H1 (cell line): ENCODE results near the gene TCF7L2. TPM values are rescaled to one million over a fixed set of nuclear protein-coding genes. Genes with fewer than 3 reads are reported as not detected.
A peak's percentile ranks its signal among the peaks of the same experiment; 100 is the strongest.

Experiments used
- CTCF ChIA-PET: fragments of 300-600 bp; sonication (Branson Sonifier 250); formaldehyde crosslinking; loops from one replicate; lab custom pipeline; 2021; ENCODE audit not compliant: partially characterized antibody; lab: Charles Lee
- POLR2A ChIA-PET: fragments of 300-600 bp; sonication (Branson Sonifier 250); formaldehyde crosslinking; loops from one replicate; lab custom pipeline; 2021; ENCODE audit warnings: inconsistent platforms; ENCODE audit not compliant: partially characterized antibody; lab: Charles Lee
- DNase-seq, 2 experiments: peaks; one replicate each; pipeline versions ENCODE4 v3.0.0 to v3.0.0-alpha.2; 2010 to 2022; ENCODE audit warnings: low spot score in 2 of 2, low read depth in 1 of 2, mixed read lengths in 1 of 2
- FAIRE-seq: peaks from 2 replicates; lab custom pipeline; 2011; peaks lifted over from hg19 to GRCh38; lab: Jason Lieb, UNC
- H2AFZ ChIP-seq: 2 replicates; pipeline ENCODE4 v1.8.1; 2012; ENCODE audit warnings: low read length, inconsistent platforms
- H2AK5ac ChIP-seq: 2 replicates; pipeline ENCODE4 v1.6.1; 2013; ENCODE audit warnings: low read depth, low read length
- H2BK120ac ChIP-seq: replicated peaks from 2 replicates; pipeline ENCODE3; 2013; ENCODE audit warnings: low read depth, low read length, inconsistent platforms
- H2BK12ac ChIP-seq: 2 replicates; pipeline ENCODE4 v1.6.1; 2013; ENCODE audit warnings: low read depth, low read length
- H2BK15ac ChIP-seq: 2 replicates; pipeline ENCODE4 v1.6.1; 2013; ENCODE audit warnings: low read length
- H2BK20ac ChIP-seq: 2 replicates; pipeline ENCODE4 v1.6.1; 2013; ENCODE audit warnings: low read length
- H2BK5ac ChIP-seq: 2 replicates; pipeline ENCODE4 v1.6.1; 2013; ENCODE audit warnings: low read depth, low read length
- H3K14ac ChIP-seq: 2 replicates; pipeline ENCODE4 v1.6.1; 2013; ENCODE audit warnings: inconsistent platforms; ENCODE audit not compliant: insufficient read length
- H3K18ac ChIP-seq: 2 replicates; pipeline ENCODE4 v1.6.1; 2013; ENCODE audit warnings: low read length; ENCODE audit errors: extremely low read depth
- H3K23ac ChIP-seq: 2 replicates; pipeline ENCODE4 v1.6.1; 2013; ENCODE audit warnings: inconsistent platforms; ENCODE audit not compliant: insufficient read length
- H3K23me2 ChIP-seq: 2 replicates; pipeline ENCODE4 v1.6.1; 2013; ENCODE audit warnings: low read depth, low read length
- H3K27ac ChIP-seq: 2 replicates; pipeline ENCODE4 v1.6.1; 2011; ENCODE audit warnings: low read depth, low read length, inconsistent platforms
- H3K27me3 ChIP-seq, 4 experiments: replicated peaks in 1 of 4; 1 replicate in 1 of 4; 2 replicates in 3 of 4; pipeline versions ENCODE4 v1.6.1 to v1.8.1; 2011 to 2013; ENCODE audit warnings: low read length in 3 of 4, mild to moderate bottlenecking in 3 of 4, inconsistent platforms in 2 of 4, mixed read lengths in 2 of 4, moderate library complexity in 1 of 4; ENCODE audit not compliant: control insufficient read depth in 3 of 4, insufficient read depth in 3 of 4; ENCODE audit errors: extremely low read depth in 1 of 4
- H3K36me3 ChIP-seq, 4 experiments: 2 replicates each; pipeline versions ENCODE4 v1.6.1 to v1.8.1; 2011 to 2013; ENCODE audit warnings: mild to moderate bottlenecking in 4 of 4, low read length in 3 of 4, moderate library complexity in 2 of 4, control low read depth in 1 of 4, inconsistent platforms in 1 of 4; ENCODE audit not compliant: insufficient read depth in 4 of 4, control insufficient read depth in 2 of 4
- H3K4ac ChIP-seq: replicated peaks from 2 replicates; pipeline ENCODE3; 2013; ENCODE audit warnings: low read length, low read depth, mixed read lengths, inconsistent platforms; ENCODE audit not compliant: insufficient read length
- H3K4me1 ChIP-seq, 4 experiments: replicated peaks in 1 of 4; 1 replicate in 1 of 4; 2 replicates in 3 of 4; pipeline versions ENCODE4 v1.6.1 to v1.8.1; 2011 to 2013; ENCODE audit warnings: low read length in 3 of 4, inconsistent platforms in 2 of 4, mixed read lengths in 1 of 4; ENCODE audit not compliant: insufficient read depth in 4 of 4, control insufficient read depth in 3 of 4
- H3K4me2 ChIP-seq, 2 experiments: 2 replicates each; pipeline versions ENCODE4 v1.6.1 to v1.8.1; 2011 to 2013; ENCODE audit warnings: low read depth in 2 of 2, low read length in 2 of 2, control low read depth in 1 of 2, inconsistent platforms in 1 of 2, mild to moderate bottlenecking in 1 of 2; ENCODE audit not compliant: insufficient read depth in 1 of 2
- H3K4me3 ChIP-seq, 4 experiments: fragments of 200-600, 300-600 bp in 1 of 4; sonication (generic), shearing (Covaris generic), sonication (Bioruptor Twin) in 1 of 4; 2 replicates each; pipeline versions ENCODE4 v1.5.1 to v1.8.1; 2011 to 2016; ENCODE audit warnings: low read length in 4 of 4, low read depth in 3 of 4, control low read depth in 2 of 4, inconsistent platforms in 2 of 4, mild to moderate bottlenecking in 2 of 4, mixed read lengths in 1 of 4, moderate library complexity in 1 of 4; ENCODE audit not compliant: insufficient read depth in 2 of 4; ENCODE audit errors: extremely low read depth in 1 of 4
- H3K56ac ChIP-seq: replicated peaks from 2 replicates; pipeline ENCODE3; 2013; ENCODE audit warnings: low read depth, mild to moderate bottlenecking, mixed read lengths, low read length, inconsistent platforms; ENCODE audit not compliant: insufficient read length
- H3K79me1 ChIP-seq: 2 replicates; pipeline ENCODE4 v1.6.1; 2013; ENCODE audit warnings: low read depth, low read length, control low read depth
- H3K79me2 ChIP-seq, 2 experiments: 2 replicates each; pipeline versions ENCODE4 v1.6.1 to v1.8.1; 2012 to 2013; ENCODE audit warnings: low read length in 2 of 2, mild to moderate bottlenecking in 2 of 2, inconsistent platforms in 1 of 2; ENCODE audit not compliant: insufficient read depth in 2 of 2, control insufficient read depth in 1 of 2
- H3K9ac ChIP-seq, 4 experiments: replicated peaks in 1 of 4; 1 replicate in 1 of 4; 2 replicates in 3 of 4; pipeline versions ENCODE4 v1.6.1 to v1.8.1; 2011 to 2013; ENCODE audit warnings: low read depth in 3 of 4, low read length in 3 of 4, control low read depth in 2 of 4, mild to moderate bottlenecking in 2 of 4, moderate library complexity in 2 of 4, inconsistent platforms in 1 of 4; ENCODE audit errors: extremely low read depth in 1 of 4
- H3K9me3 ChIP-seq, 2 experiments: 2 replicates each; pipeline versions ENCODE4 v1.6.1 to v1.8.1; 2012 to 2013; ENCODE audit warnings: mild to moderate bottlenecking in 2 of 2, moderate library complexity in 2 of 2, control low read depth in 1 of 2, inconsistent platforms in 1 of 2, low read depth in 1 of 2, low read length in 1 of 2, mixed read lengths in 1 of 2; ENCODE audit not compliant: insufficient read depth in 2 of 2
- H4K20me1 ChIP-seq, 2 experiments: replicated peaks in 1 of 2; 2 replicates each; pipeline versions ENCODE3 to v1.8.1; 2011 to 2013; ENCODE audit warnings: inconsistent platforms in 2 of 2, low read length in 2 of 2, mild to moderate bottlenecking in 1 of 2; ENCODE audit not compliant: insufficient read depth in 2 of 2, control insufficient read depth in 1 of 2
- H4K5ac ChIP-seq: 2 replicates; pipeline ENCODE4 v1.6.1; 2013; ENCODE audit warnings: low read length, low read depth, mixed read lengths, inconsistent platforms; ENCODE audit not compliant: insufficient read length
- H4K8ac ChIP-seq: 2 replicates; pipeline ENCODE4 v1.8.0; 2013; ENCODE audit warnings: mild to moderate bottlenecking, moderate library complexity, low read length, inconsistent platforms; ENCODE audit not compliant: insufficient read depth; ENCODE audit errors: extremely low read depth
- H4K91ac ChIP-seq: replicated peaks from 2 replicates; pipeline ENCODE3; 2013; ENCODE audit warnings: low read length, mixed read lengths, inconsistent platforms; ENCODE audit not compliant: insufficient read length
- BRCA1 ChIP-seq: IDR thresholded peaks from 2 replicates; pipeline ENCODE4 v1.6.1; 2012; ENCODE audit warnings: low read depth, low read length, improper control_type of control experiment
- CBX5 ChIP-seq: fragments of 300-800, 300-1000 bp; sonication (generic); IDR thresholded peaks from 2 replicates; pipeline ENCODE4 v1.7.1; 2016; ENCODE audit warnings: antibody characterized with exemption, low read length, low read depth
- CHD2 ChIP-seq: IDR thresholded peaks from 2 replicates; pipeline ENCODE4 v1.6.1; 2012; ENCODE audit warnings: low read length, improper control_type of control experiment
- CTBP2 ChIP-seq: IDR thresholded peaks from 2 replicates; pipeline ENCODE4 v1.7.0; 2011; ENCODE audit warnings: borderline replicate concordance, mild to moderate bottlenecking, moderate library complexity, mixed read lengths, low read length; ENCODE audit not compliant: insufficient read depth, insufficient read length
- KDM5A ChIP-seq: fragments of 200-600 bp; IDR thresholded peaks from 2 replicates; pipeline ENCODE4 v1.7.1; 2012; ENCODE audit warnings: mild to moderate bottlenecking, low read length, inconsistent platforms, mixed read lengths
- NANOG ChIP-seq: IDR thresholded peaks from 2 replicates; pipeline ENCODE4 v1.6.1; 2011; ENCODE audit warnings: low read length, low read depth, mild to moderate bottlenecking, inconsistent platforms; ENCODE audit not compliant: insufficient read depth, poor library complexity, severe bottlenecking
- NRF1 ChIP-seq: IDR thresholded peaks from 2 replicates; pipeline ENCODE4 v1.6.1; 2011; ENCODE audit warnings: mild to moderate bottlenecking, low read depth, low read length, improper control_type of control experiment
- POLR2A ChIP-seq, 2 experiments: IDR thresholded peaks; 1 replicate in 1 of 2; 2 replicates in 1 of 2; pipeline ENCODE4 v1.6.1; 2011; ENCODE audit warnings: low read depth in 2 of 2, low read length in 2 of 2, mild to moderate bottlenecking in 2 of 2; ENCODE audit errors: control extremely low read depth in 1 of 2
- RAD21 ChIP-seq, 2 experiments: IDR thresholded peaks in 1 of 2; conservative IDR thresholded peaks in 1 of 2; 2 replicates each; pipeline ENCODE4 v1.6.1; 2011; ENCODE audit warnings: low read depth in 2 of 2, low read length in 2 of 2, improper control_type of control experiment in 1 of 2, inconsistent platforms in 1 of 2, mild to moderate bottlenecking in 1 of 2, moderate library complexity in 1 of 2
- ZNF274 ChIP-seq: IDR thresholded peaks from 2 replicates; pipeline ENCODE4 v1.7.0; 2012; ENCODE audit warnings: low read length, borderline replicate concordance; ENCODE audit errors: extremely low read depth
- WGBS, 2 experiments: shearing (Covaris generic) in 1 of 2; methylation state at CpG; one replicate each; pipeline versions ENCODE4 v1.1.6 to v1.1.7; 2013 to 2015; ENCODE audit warnings: low lambda C conversion rate in 2 of 2, mixed read lengths in 2 of 2, inconsistent platforms in 1 of 2, low coverage in 1 of 2, missing lambda C conversion rate in 1 of 2; ENCODE audit not compliant: insufficient replicate concordance in 2 of 2, insufficient coverage in 1 of 2, insufficient read length in 1 of 2; ENCODE audit errors: extremely low coverage in 1 of 2, missing lambda C conversion rate in 1 of 2; 5-methylcytosine and 5-hydroxymethylcytosine counted together
- polyA plus RNA-seq, 7 experiments: library from polyadenylated mRNA; depleted of rRNA in 3 of 7; stranded (reverse) in 5 of 7; unstranded in 2 of 7; fragments of >200 nt in 5 of 7; fragments of 200-250 nt in 2 of 7; gene quantifications; 1 replicate in 5 of 7; 2 replicates in 1 of 7; 4 replicates in 1 of 7; pipeline versions ENCODE4 v1.2.1 to v1.2.3, GENCODE V29; 2011 to 2013; ENCODE audit warnings: missing spikeins in 2 of 7, mixed read lengths in 2 of 7
- total RNA-seq: library from RNA; stranded (reverse); fragmentation: NEBNext Ultra II Directional; extraction: Animal tissue kit (Norgen Biotek cat#: 25700); gene quantifications from 2 replicates; pipeline ENCODE4 v1.2.1, GENCODE V29; 2021

The TCF7L2 gene
- total and polyA plus RNA-seq, 2 of the 8 experiments (the other 6 are each of a cell fraction or from before 2014, with no cell fraction given), result 33.9 to 67.3 TPM

- H2BK12ac ChIP-seq, result no peak overlapping the region
- no peaks in the 10 kb centered on the region for H3K9me3 ChIP-seq
- no peak overlapping the region for H4K5ac ChIP-seq
- CTCF ChIA-PET, result interaction anchor here (0.6 to 1.5 kb wide), 5 partner anchors 26 to 558 kb away, joined by 3 read pairs; no protein-coding TSS in a partner anchor
- FAIRE-seq (no peak), DNase-seq (peak in 1 of 2 experiments; percentile 31)
- H2AK5ac ChIP-seq, result no peak overlapping the region
- no peak overlapping the region for H3K4ac ChIP-seq
- H4K20me1 ChIP-seq, result peaks cover 4 to 11% of the 10 kb centered on the region in 2 experiments
- no peak overlapping the region for H2BK15ac ChIP-seq
- peaks cover 0 to 75% of the 10 kb centered on the region in 2 experiments; a peak in 2 of 4 replicates for H3K79me2 ChIP-seq
- no peak overlapping the region for H2BK120ac ChIP-seq
- peaks cover 6% of the 10 kb centered on the region; the same call in 1 of the 2 replicates for H3K79me1 ChIP-seq
- no peak overlapping the region for H3K27ac ChIP-seq
- no peak overlapping the region for H3K4me3 ChIP-seq
- H3K23ac ChIP-seq, result no peak overlapping the region
- no peaks in the 10 kb centered on the region for H3K27me3 ChIP-seq
- H3K4me2 ChIP-seq, result no peak overlapping the region
- H3K56ac ChIP-seq, result no peak overlapping the region
- peaks cover 0 to 10% (median 0%) of the 10 kb centered on the region in 4 experiments; a peak in 2 of 8 replicates for H3K36me3 ChIP-seq
- no peak overlapping the region for H3K18ac ChIP-seq
- no peak overlapping the region for H3K14ac ChIP-seq
- no peak overlapping the region for H2BK20ac ChIP-seq
- WGBS, 2 experiments, result 84% methylated on average over 8 of the region's 8 CpGs; no CpG with 5 or more reads in 1 of the 2 experiments
- H3K4me1 ChIP-seq, result peaks cover 2 to 14% (median 7%) of the 10 kb centered on the region in 4 experiments
- H3K9ac ChIP-seq, result no peak overlapping the region
- no peak overlapping the region for H2AFZ ChIP-seq
- no peak for TF ChIP-seq NANOG
- TF ChIP-seq NRF1, result no peak
- no peak for TF ChIP-seq KDM5A
- no peak for TF ChIP-seq BRCA1
- no peak for TF ChIP-seq CTBP2
- no peak for TF ChIP-seq ZNF274
- no peak for TF ChIP-seq CHD2
- TF ChIP-seq CBX5, result no peak
- TF ChIP-seq POLR2A (IDR thresholded peaks at IDR 0.05; ENCODE audit: control extremely low read depth in 1 of 2, low read depth in 2 of 2, low read length in 2 of 2), result no peak
- no peak for TF ChIP-seq RAD21 (IDR thresholded peaks at IDR 0.05 in 1 of 2, conservative IDR thresholded peaks at IDR 0.05 in 1 of 2; ENCODE audit: low read depth in 2 of 2, low read length in 2 of 2)
- no peak overlapping the region for H4K91ac ChIP-seq
- H3K23me2 ChIP-seq, result no peaks in the 10 kb centered on the region
- H2BK5ac ChIP-seq, result no peak overlapping the region
- no peak overlapping the region for H4K8ac ChIP-seq
- POLR2A ChIA-PET, result interaction anchor here (1.1 kb wide), 1 partner anchor 18 kb away, joined by 3 read pairs; no protein-coding TSS in a partner anchor
These were observed 153.2 kb downstream of the TCF7L2 start for GRCh38 chr10:113103131-113103840.
